GM19025 (cell line): ENCODE results near the gene APLNR.
A peak's percentile ranks its signal among the peaks of the same experiment; 100 is the strongest.

ENCODE experiments used
- ATAC-seq: cut with Tn5 transposase; IDR thresholded peaks from one replicate; pipeline ENCODE4 v1.9.1; 2021; ENCODE audit warnings: mild to moderate bottlenecking, low read depth, moderate library complexity; ENCODE audit not compliant: unreplicated experiment

APLNR gene

GRCh38 chr11:57254631-57255030 is 17.6 kb upstream of the APLNR start:
- ATAC-seq: no peak

- no peak for ATAC-seq
Measured at GRCh38 chr11:57251491-57252104, 14.5 kb upstream of the APLNR start.

GRCh38 chr11:57251037-57251436 is 14.0 kb upstream of the APLNR start:
- no peak for ATAC-seq

GRCh38 chr11:57249384-57250319 is 12.6 kb upstream of the APLNR start:
- no peak for ATAC-seq

GRCh38 chr11:57248780-57249383 is 11.8 kb upstream of the APLNR start:
- peak; percentile 53 for ATAC-seq

- no peak for ATAC-seq
Measured at GRCh38 chr11:57244911-57245310, 7.9 kb upstream of the APLNR start.

GRCh38 chr11:57241353-57241972 is 4.4 kb upstream of the APLNR start:
- ATAC-seq: no peak

GRCh38 chr11:57240757-57241156 is 3.7 kb upstream of the APLNR start:
- no peak for ATAC-seq

- ATAC-seq: no peak
Measured at GRCh38 chr11:57240007-57240406, 3.0 kb upstream of the APLNR start.

GRCh38 chr11:57239348-57239747 is 2.3 kb upstream of the APLNR start:
- no peak for ATAC-seq

GRCh38 chr11:57235761-57236703 is 1.0 kb downstream of the APLNR start:
- ATAC-seq: no peak

- no peak for ATAC-seq
Measured at GRCh38 chr11:57233702-57234101, 3.3 kb downstream of the APLNR start.

GRCh38 chr11:57231539-57232253 is 5.4 kb downstream of the APLNR start:
- no peak for ATAC-seq

GRCh38 chr11:57230791-57231538 is 6.1 kb downstream of the APLNR start:
- no peak for ATAC-seq

GRCh38 chr11:57230316-57230715 is 6.7 kb downstream of the APLNR start:
- no peak for ATAC-seq

GRCh38 chr11:57228600-57228999 is 8.4 kb downstream of the APLNR start:
- no peak for ATAC-seq

- no peak for ATAC-seq
Measured at GRCh38 chr11:57224537-57224936, 12.5 kb downstream of the APLNR start.

GRCh38 chr11:57224128-57224527 is 12.9 kb downstream of the APLNR start:
- ATAC-seq: no peak

GRCh38 chr11:57223601-57224000 is 13.4 kb downstream of the APLNR start:
- ATAC-seq: no peak
